ENCODE results near the gene ATF3.

- TF ChIP-seq POLR2A (IDR thresholded peaks at IDR 0.05) (no peak), CTCF (IDR thresholded peaks at IDR 0.05) (no peak)
These were observed 2.0 kb downstream of the ATF3 start for GRCh38 chr1:212610575-212610967.
